ENCODE data around the gene C12orf76. TPM values are rescaled to one million over a fixed set of nuclear protein-coding genes. Genes with fewer than 3 reads are reported as not detected.
"Not testable (repeated sequence)": the region's sequence is repeated elsewhere in the genome, so short reads cannot be mapped to it uniquely, and the experiment has no call there.

Gene C12orf76
- polyA plus RNA-seq, 1 of the 3 experiments (the other 2 are of a cell fraction), result 29.2 TPM

- H2AFZ ChIP-seq (ENCODE audit: low read depth), result no peak overlapping the region
- no peak overlapping the region for H3K27ac ChIP-seq (ENCODE audit: low read depth in 2 of 2, low read length in 1 of 2)
- H3K27me3 ChIP-seq (ENCODE audit: insufficient read depth), result no peaks in the 10 kb centered on the region
- H3K9ac ChIP-seq, result no peak overlapping the region
- POLR2A ChIA-PET, result no interaction called here
- CTCF ChIA-PET, result interaction anchor here (1.0 to 1.4 kb wide), 4 partner anchors 10 to 681 kb away, joined by 3 to 5 read pairs (median 4); no protein-coding TSS in a partner anchor
- H4K20me1 ChIP-seq (ENCODE audit: insufficient read depth), result no peaks in the 10 kb centered on the region
- no peak overlapping the region for H3K4me2 ChIP-seq
- no peaks in the 10 kb centered on the region for H3K9me2 ChIP-seq
- no peak for DNase-seq
- H3K9me3 ChIP-seq, result no peaks in the 10 kb centered on the region
- H3K4me1 ChIP-seq (ENCODE audit: control insufficient read depth in 1 of 2, insufficient read depth in 2 of 2, low read depth in 1 of 2, low read length in 1 of 2), result peaks cover 0 to 7% of the 10 kb centered on the region in 2 experiments; a peak in 1 of 4 replicates
- H3F3A ChIP-seq (replicated peaks; ENCODE audit: insufficient read depth), result no peaks in the 10 kb centered on the region
- no peaks in the 10 kb centered on the region for H3K36me3 ChIP-seq (replicated peaks in 1 of 2; ENCODE audit: control insufficient read depth in 1 of 2, insufficient read depth in 2 of 2, low read length in 1 of 2)
- no peaks in the 10 kb centered on the region for H3K79me2 ChIP-seq (ENCODE audit: insufficient read depth)
- no peak overlapping the region for H3K4me3 ChIP-seq (ENCODE audit: low read depth in 2 of 2, low read length in 1 of 2)
- no peak for TF ChIP-seq RAD21 (IDR thresholded peaks at IDR 0.05; ENCODE audit: low read length)
- 93% methylated on average over 5 of the region's 5 CpGs for whole genome bisulfite sequencing (ENCODE audit: low lambda C conversion rate)
These were observed 25.8 kb upstream of the C12orf76 start for GRCh38 chr12:110074089-110074488.

- POLR2A ChIA-PET, result interaction anchor here (0.6 kb wide), 1 partner anchor 360 kb away, joined by 3 read pairs; no protein-coding TSS in a partner anchor
- 56% methylated on average over 18 of the region's 19 CpGs for WGBS (ENCODE audit: low lambda C conversion rate)
- no peak overlapping the region; the same call in 1 of the 2 replicates for H3K9ac ChIP-seq
- H3K27me3 ChIP-seq (ENCODE audit: insufficient read depth), result no peaks in the 10 kb centered on the region
- peak overlapping the region; percentile 16 to 42; a peak in 3 of 4 replicates for H3K4me3 ChIP-seq (ENCODE audit: low read depth in 2 of 2, low read length in 1 of 2)
- H2AFZ ChIP-seq (ENCODE audit: low read depth), result peak overlapping the region; percentile 74
- H3K36me3 ChIP-seq (replicated peaks in 1 of 2; ENCODE audit: control insufficient read depth in 1 of 2, insufficient read depth in 2 of 2, low read length in 1 of 2), result no peaks in the 10 kb centered on the region
- H3F3A ChIP-seq (replicated peaks; ENCODE audit: insufficient read depth), result no peaks in the 10 kb centered on the region
- no peaks in the 10 kb centered on the region for H3K79me2 ChIP-seq (ENCODE audit: insufficient read depth)
- no peaks in the 10 kb centered on the region for H3K9me2 ChIP-seq
- H4K20me1 ChIP-seq (ENCODE audit: insufficient read depth), result no peaks in the 10 kb centered on the region
- CTCF ChIA-PET, result interaction anchor here (1.1 kb wide), 2 partner anchors 9 to 29 kb away, joined by 4 to 5 read pairs; no protein-coding TSS in a partner anchor
- no peak overlapping the region for H3K27ac ChIP-seq (ENCODE audit: low read depth in 2 of 2, low read length in 1 of 2)
- H3K4me1 ChIP-seq (ENCODE audit: control insufficient read depth in 1 of 2, insufficient read depth in 2 of 2, low read depth in 1 of 2, low read length in 1 of 2), result peaks cover 0 to 7% of the 10 kb centered on the region in 2 experiments; a peak in 1 of 4 replicates
- DNase-seq, result peak; percentile 60
- peak overlapping the region; percentile 46 for H3K4me2 ChIP-seq
- TF ChIP-seq USF1 (IDR thresholded peaks at IDR 0.05; ENCODE audit: borderline replicate concordance, low read depth) (peak; percentile 18; the same call in 1 of the 2 replicates), TAF1 (IDR thresholded peaks at IDR 0.05; ENCODE audit: borderline replicate concordance, low read depth, low read length) (no peak), MAX (IDR thresholded peaks at IDR 0.05; ENCODE audit: low read depth) (0 out of 2 replicates have a peak, but pooled peaks have one; percentile 49)
- H3K9me3 ChIP-seq, result no peaks in the 10 kb centered on the region
These were observed 24.9 kb upstream of the C12orf76 start for GRCh38 chr12:110073049-110073831.

GRCh38 chr12:110072636-110073035, 24.3 kb upstream of the C12orf76 start:
- H3K9me3 ChIP-seq; H3F3A ChIP-seq (replicated peaks; ENCODE audit: insufficient read depth); H3K27ac ChIP-seq (ENCODE audit: low read depth in 2 of 2, low read length in 1 of 2); H3K9me2 ChIP-seq; H3K4me2 ChIP-seq; DNase-seq; H4K20me1 ChIP-seq (ENCODE audit: insufficient read depth); H3K4me3 ChIP-seq (ENCODE audit: low read depth in 2 of 2, low read length in 1 of 2); H3K4me1 ChIP-seq (ENCODE audit: control insufficient read depth in 1 of 2, insufficient read depth in 2 of 2, low read depth in 1 of 2, low read length in 1 of 2); CTCF ChIA-PET; H3K9ac ChIP-seq; H3K79me2 ChIP-seq (ENCODE audit: insufficient read depth); H3K36me3 ChIP-seq (replicated peaks in 1 of 2; ENCODE audit: control insufficient read depth in 1 of 2, insufficient read depth in 2 of 2, low read length in 1 of 2); H3K27me3 ChIP-seq (ENCODE audit: insufficient read depth): not testable (repeated sequence)
- H2AFZ ChIP-seq (ENCODE audit: low read depth), result peak overlapping the region; percentile 74; the same call in 1 of the 2 replicates
- 96% methylated on average over 9 of the region's 9 CpGs for WGBS (ENCODE audit: low lambda C conversion rate)
- POLR2A ChIA-PET, result interaction anchor here (0.6 kb wide), 1 partner anchor 361 kb away, joined by 3 read pairs; no protein-coding TSS in a partner anchor
